ENCODE results near the gene SVIP. TPM values are rescaled to one million over a fixed set of nuclear protein-coding genes. Genes with fewer than 3 reads are reported as not detected.

Gene SVIP
- polyA plus RNA-seq, 1 of the 3 experiments (the other 2 are of a cell fraction) = 6.0 TPM

DNA sequence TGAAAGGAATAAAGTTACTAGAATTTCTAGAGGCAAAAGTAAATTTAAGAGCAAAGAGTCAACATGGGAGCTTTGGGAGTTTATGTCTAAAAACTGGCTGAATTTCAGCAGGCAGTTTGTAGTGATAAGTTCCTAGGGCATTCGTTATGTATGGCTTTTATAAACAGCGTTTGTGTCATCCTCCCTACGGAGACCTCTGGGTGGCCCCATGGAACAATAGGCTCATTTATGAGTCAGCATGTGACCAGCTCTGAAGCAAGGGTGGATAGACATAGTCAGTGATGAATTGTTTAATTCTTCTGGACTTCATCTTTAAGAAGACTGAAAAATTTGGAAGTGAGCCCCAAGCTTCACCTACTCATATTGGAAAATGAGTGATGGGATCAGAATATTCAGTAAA lies 37.1 kb downstream of the SVIP start (continued):
- TF ChIP-seq REST (IDR thresholded peaks at IDR 0.05; ENCODE audit: low read depth, low read length) (no peak), NRF1 (IDR thresholded peaks at IDR 0.05; ENCODE audit: low read depth, low read length) (no peak), MXI1 (IDR thresholded peaks at IDR 0.05; ENCODE audit: low read depth, low read length) (no peak), SIN3A (IDR thresholded peaks at IDR 0.05; ENCODE audit: borderline replicate concordance, low read depth, low read length) (no peak), JUND (IDR thresholded peaks at IDR 0.05) (peak; percentile 45; the same call in 1 of the 2 replicates), FOSL2 (IDR thresholded peaks at IDR 0.05; ENCODE audit: borderline replicate concordance, low read depth) (peak; percentile 72; the same call in 1 of the 2 replicates), GATA2 (CRISPR knock-in tag; IDR thresholded peaks at IDR 0.05) (no peak)
- TF ChIP-seq, protein P1, sequence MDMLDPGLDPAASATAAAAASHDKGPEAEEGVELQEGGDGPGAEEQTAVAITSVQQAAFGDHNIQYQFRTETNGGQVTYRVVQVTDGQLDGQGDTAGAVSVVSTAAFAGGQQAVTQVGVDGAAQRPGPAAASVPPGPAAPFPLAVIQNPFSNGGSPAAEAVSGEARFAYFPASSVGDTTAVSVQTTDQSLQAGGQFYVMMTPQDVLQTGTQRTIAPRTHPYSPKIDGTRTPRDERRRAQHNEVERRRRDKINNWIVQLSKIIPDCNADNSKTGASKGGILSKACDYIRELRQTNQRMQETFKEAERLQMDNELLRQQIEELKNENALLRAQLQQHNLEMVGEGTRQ (IDR thresholded peaks at IDR 0.05; ENCODE audit: borderline replicate concordance, low read depth, low read length) = no peak

DNA sequence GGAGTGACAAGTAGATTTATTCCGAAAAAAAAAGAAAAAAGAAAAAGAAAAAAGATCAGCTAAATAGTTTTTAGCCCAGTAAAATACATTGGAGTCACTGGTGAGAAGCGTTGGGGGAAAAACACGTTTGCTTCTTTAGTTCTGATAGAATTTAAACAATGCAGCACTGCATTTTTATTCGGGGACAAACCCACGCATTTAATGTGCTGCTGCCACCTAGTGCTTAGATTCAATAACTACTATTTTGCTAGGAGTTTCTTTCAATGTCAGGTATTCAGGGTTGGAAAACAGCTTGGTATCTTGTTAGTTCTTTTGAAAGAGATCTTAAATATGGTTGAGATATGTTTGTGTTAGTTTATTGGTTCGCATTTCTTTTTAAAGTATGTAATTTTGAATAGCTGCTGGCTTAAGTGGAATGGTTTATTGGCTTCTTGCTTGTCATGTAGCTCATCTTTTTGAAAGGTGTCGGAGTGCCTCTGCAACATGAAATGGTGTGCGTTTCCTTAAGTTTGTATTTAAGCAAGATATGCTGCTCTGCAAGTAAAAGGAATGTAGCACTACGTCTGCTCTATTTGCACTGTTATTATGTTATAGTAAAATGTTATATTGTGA lies 41.9 kb downstream of the SVIP start:
- Histone ChIP-seq H3K4me1 (ENCODE audit: control insufficient read depth in 1 of 2, insufficient read depth in 2 of 2, low read depth in 1 of 2, low read length in 1 of 2) (peaks cover 0 to 15% of the 10 kb centered on the region in 2 experiments; a peak in 2 of 4 replicates), H3K4me2 (no peak overlapping the region), H3K9me2 (no peaks in the 10 kb centered on the region), H3K9ac (no peak overlapping the region), H3K27ac (ENCODE audit: low read depth in 2 of 2, low read length in 1 of 2) (no peak overlapping the region), H3K4me3 (ENCODE audit: low read depth in 2 of 2, low read length in 1 of 2) (no peak overlapping the region), H3K9me3 (no peaks in the 10 kb centered on the region), H4K20me1 (ENCODE audit: insufficient read depth) (no peaks in the 10 kb centered on the region), H3K36me3 (replicated peaks in 1 of 2; ENCODE audit: control insufficient read depth in 1 of 2, insufficient read depth in 2 of 2, low read length in 1 of 2) (no peaks in the 10 kb centered on the region), H3K27me3 (ENCODE audit: insufficient read depth) (no peaks in the 10 kb centered on the region), H3F3A (replicated peaks; ENCODE audit: insufficient read depth) (peaks cover 11% of the 10 kb centered on the region), H2AFZ (ENCODE audit: low read depth) (no peak overlapping the region), H3K79me2 (ENCODE audit: insufficient read depth) (no peaks in the 10 kb centered on the region)
- 22% methylated on average over 9 of the region's 9 CpGs for WGBS (ENCODE audit: low lambda C conversion rate)
- ChIA-PET POLR2A (no interaction called here), CTCF (interaction anchor here (0.5 to 2.8 kb wide), 70 partner anchors 8 to 1792 kb away, joined by 3 to 45 read pairs (median 4); partner anchors contain the start of gene SVIP)
- DNase-seq = peak; percentile 46
- TF ChIP-seq MEF2A (IDR thresholded peaks at IDR 0.05; ENCODE audit: borderline replicate concordance, low read depth) (no peak), POLR2AphosphoS5 (IDR thresholded peaks at IDR 0.05; ENCODE audit: low read depth, low read length) (no peak), SMC3 (IDR thresholded peaks at IDR 0.05; ENCODE audit: low read depth, low read length) (peak; percentile 62), SIN3A (IDR thresholded peaks at IDR 0.05; ENCODE audit: borderline replicate concordance, low read depth, low read length) (no peak), CHD2 (IDR thresholded peaks at IDR 0.05; ENCODE audit: low read length, partially characterized antibody) (no peak), TCF12 (IDR thresholded peaks at IDR 0.05) (no peak), ELF1 (IDR thresholded peaks at IDR 0.05) (no peak), FOXJ3 (CRISPR knock-in tag; IDR thresholded peaks at IDR 0.05) (no peak), FOXM1 (IDR thresholded peaks at IDR 0.05; ENCODE audit: low read depth) (no peak), RAD21 (IDR thresholded peaks at IDR 0.05; ENCODE audit: low read length) (peak; percentile 86), MXI1 (IDR thresholded peaks at IDR 0.05; ENCODE audit: low read depth, low read length) (no peak)
- TF ChIP-seq, protein P2, sequence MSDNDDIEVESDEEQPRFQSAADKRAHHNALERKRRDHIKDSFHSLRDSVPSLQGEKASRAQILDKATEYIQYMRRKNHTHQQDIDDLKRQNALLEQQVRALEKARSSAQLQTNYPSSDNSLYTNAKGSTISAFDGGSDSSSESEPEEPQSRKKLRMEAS (IDR thresholded peaks at IDR 0.05; ENCODE audit: low read depth) = no peak
- TF ChIP-seq, protein P3, sequence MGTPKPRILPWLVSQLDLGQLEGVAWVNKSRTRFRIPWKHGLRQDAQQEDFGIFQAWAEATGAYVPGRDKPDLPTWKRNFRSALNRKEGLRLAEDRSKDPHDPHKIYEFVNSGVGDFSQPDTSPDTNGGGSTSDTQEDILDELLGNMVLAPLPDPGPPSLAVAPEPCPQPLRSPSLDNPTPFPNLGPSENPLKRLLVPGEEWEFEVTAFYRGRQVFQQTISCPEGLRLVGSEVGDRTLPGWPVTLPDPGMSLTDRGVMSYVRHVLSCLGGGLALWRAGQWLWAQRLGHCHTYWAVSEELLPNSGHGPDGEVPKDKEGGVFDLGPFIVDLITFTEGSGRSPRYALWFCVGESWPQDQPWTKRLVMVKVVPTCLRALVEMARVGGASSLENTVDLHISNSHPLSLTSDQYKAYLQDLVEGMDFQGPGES (IDR thresholded peaks at IDR 0.05; ENCODE audit: low read depth, low read length) = no peak
- TF ChIP-seq, protein P4, sequence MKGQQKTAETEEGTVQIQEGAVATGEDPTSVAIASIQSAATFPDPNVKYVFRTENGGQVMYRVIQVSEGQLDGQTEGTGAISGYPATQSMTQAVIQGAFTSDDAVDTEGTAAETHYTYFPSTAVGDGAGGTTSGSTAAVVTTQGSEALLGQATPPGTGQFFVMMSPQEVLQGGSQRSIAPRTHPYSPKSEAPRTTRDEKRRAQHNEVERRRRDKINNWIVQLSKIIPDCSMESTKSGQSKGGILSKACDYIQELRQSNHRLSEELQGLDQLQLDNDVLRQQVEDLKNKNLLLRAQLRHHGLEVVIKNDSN (IDR thresholded peaks at IDR 0.05; ENCODE audit: borderline replicate concordance, low read depth) = no peak
- TF ChIP-seq, protein P5, sequence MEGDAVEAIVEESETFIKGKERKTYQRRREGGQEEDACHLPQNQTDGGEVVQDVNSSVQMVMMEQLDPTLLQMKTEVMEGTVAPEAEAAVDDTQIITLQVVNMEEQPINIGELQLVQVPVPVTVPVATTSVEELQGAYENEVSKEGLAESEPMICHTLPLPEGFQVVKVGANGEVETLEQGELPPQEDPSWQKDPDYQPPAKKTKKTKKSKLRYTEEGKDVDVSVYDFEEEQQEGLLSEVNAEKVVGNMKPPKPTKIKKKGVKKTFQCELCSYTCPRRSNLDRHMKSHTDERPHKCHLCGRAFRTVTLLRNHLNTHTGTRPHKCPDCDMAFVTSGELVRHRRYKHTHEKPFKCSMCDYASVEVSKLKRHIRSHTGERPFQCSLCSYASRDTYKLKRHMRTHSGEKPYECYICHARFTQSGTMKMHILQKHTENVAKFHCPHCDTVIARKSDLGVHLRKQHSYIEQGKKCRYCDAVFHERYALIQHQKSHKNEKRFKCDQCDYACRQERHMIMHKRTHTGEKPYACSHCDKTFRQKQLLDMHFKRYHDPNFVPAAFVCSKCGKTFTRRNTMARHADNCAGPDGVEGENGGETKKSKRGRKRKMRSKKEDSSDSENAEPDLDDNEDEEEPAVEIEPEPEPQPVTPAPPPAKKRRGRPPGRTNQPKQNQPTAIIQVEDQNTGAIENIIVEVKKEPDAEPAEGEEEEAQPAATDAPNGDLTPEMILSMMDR (IDR thresholded peaks at IDR 0.05) = peak; percentile 83

Measured in SK-N-SH (cell line).